ENCODE data around the gene EIF3I.

GRCh38 chr1:32201011-32201855 is 21.0 kb upstream of the EIF3I start:
- TF ChIP-seq CTCF (IDR thresholded peaks at IDR 0.05) (no peak), POLR2A (IDR thresholded peaks at IDR 0.05) (no peak), POLR2AphosphoS5 (IDR thresholded peaks at IDR 0.05) (no peak)
